Neural progenitor cell (in vitro differentiated cells): ENCODE results near the gene PPARG. TPM values are rescaled to one million over a fixed set of nuclear protein-coding genes. Genes with fewer than 3 reads are reported as not detected.
A peak's percentile ranks its signal among the peaks of the same experiment; 100 is the strongest.
"Not testable (repeated sequence)": the region's sequence is repeated elsewhere in the genome, so short reads cannot be mapped to it uniquely, and the experiment has no call there.

Experiments
- DNase-seq: peaks from one replicate; pipeline ENCODE4 v3.0.0-alpha.2; 2016; ENCODE audit warnings: low spot score
- H2AFZ ChIP-seq: fragments of 200-600 bp; sonication (generic); replicated peaks from 2 replicates; pipeline ENCODE4 v1.6.1; 2016; ENCODE audit warnings: antibody characterized with exemption
- H3F3A ChIP-seq: fragments of 200-600 bp; sonication (generic); 2 replicates; pipeline ENCODE4 v1.6.1; 2016; ENCODE audit warnings: antibody characterized with exemption, low read depth
- H3K27ac ChIP-seq: fragments of 200-600 bp; sonication (generic); 2 replicates; pipeline ENCODE4 v1.5.1; 2016; ENCODE audit warnings: mild to moderate bottlenecking
- H3K27me3 ChIP-seq: fragments of 200-600 bp; sonication (generic); 2 replicates; pipeline ENCODE4 v1.6.1; 2016; ENCODE audit warnings: mild to moderate bottlenecking, moderate library complexity
- H3K36me3 ChIP-seq: fragments of 200-600 bp; sonication (generic); 2 replicates; pipeline ENCODE4 v1.5.1; 2016
- H3K4me1 ChIP-seq: fragments of 200-600 bp; sonication (generic); 2 replicates; pipeline ENCODE4 v1.6.1; 2016; ENCODE audit warnings: mixed run types
- H3K4me2 ChIP-seq: fragments of 200-600 bp; sonication (generic); 2 replicates; pipeline ENCODE4 v1.6.1; 2016
- H3K4me3 ChIP-seq: fragments of 200-600 bp; sonication (generic); 2 replicates; pipeline ENCODE4 v1.5.1; 2016
- H3K79me2 ChIP-seq: fragments of 200-600 bp; sonication (generic); 2 replicates; pipeline ENCODE4 v1.6.1; 2016; ENCODE audit warnings: low read depth
- H3K9ac ChIP-seq: fragments of 200-600 bp; sonication (generic); 2 replicates; pipeline ENCODE4 v1.6.1; 2016
- H3K9me3 ChIP-seq: fragments of 200-600 bp; sonication (generic); 2 replicates; pipeline ENCODE4 v1.5.1; 2016; ENCODE audit warnings: low read depth
- H4K20me1 ChIP-seq: fragments of 200-600 bp; sonication (generic); 2 replicates; pipeline ENCODE4 v1.6.1; 2016; ENCODE audit warnings: low read depth
- H3K27ac Mint-ChIP-seq: 3 replicates; pipeline ENCODE4 v1.8.0; 2021; ENCODE audit warnings: mixed read lengths
- H3K27me3 Mint-ChIP-seq: 2 replicates; pipeline ENCODE4 v1.8.0; 2022; ENCODE audit warnings: low read depth, mild to moderate bottlenecking, inconsistent platforms, moderate library complexity, mixed read lengths; ENCODE audit not compliant: insufficient read depth
- H3K36me3 Mint-ChIP-seq: 3 replicates; pipeline ENCODE4 v1.8.0; 2021; ENCODE audit warnings: mixed read lengths
- H3K4me1 Mint-ChIP-seq: 3 replicates; pipeline ENCODE4 v1.8.0; 2021; ENCODE audit warnings: mixed read lengths
- H3K4me3 Mint-ChIP-seq: 3 replicates; pipeline ENCODE4 v1.8.0; 2021; ENCODE audit warnings: mild to moderate bottlenecking, moderate library complexity, mixed read lengths
- H3K9me3 Mint-ChIP-seq: 3 replicates; pipeline ENCODE4 v1.8.0; 2020; ENCODE audit warnings: mixed read lengths
- CTCF ChIP-seq: fragments of 200-600 bp; sonication (generic); IDR thresholded peaks from 2 replicates; pipeline ENCODE4 v1.5.1; 2017; ENCODE audit warnings: antibody characterized with exemption, mild to moderate bottlenecking
- EZH2 ChIP-seq: fragments of 200-600 bp; sonication (generic); IDR thresholded peaks from 2 replicates; pipeline ENCODE4 v1.6.1; 2017; ENCODE audit warnings: antibody characterized with exemption, mild to moderate bottlenecking, moderate library complexity
- EZH2phosphoT487 ChIP-seq: fragments of 200-600 bp; sonication (generic); IDR thresholded peaks from 2 replicates; pipeline ENCODE4 v1.6.1; 2017; ENCODE audit warnings: antibody characterized with exemption
- total RNA-seq: library from RNA; depleted of rRNA; stranded (reverse); fragments of >200 nt; gene quantifications from 2 replicates; pipeline ENCODE4 v1.2.3, GENCODE V29; 2015; ENCODE audit warnings: low replicate concordance

Gene PPARG
- total RNA-seq, 1 donor from 2014 or later = not detected

GRCh38 chr3:12476238-12476897, 187.5 kb downstream of the PPARG start:
- Histone ChIP-seq H3K9me3 (no peaks in the 10 kb centered on the region), H3K4me1 (no peaks in the 10 kb centered on the region), H3K36me3 (no peaks in the 10 kb centered on the region), H2AFZ (no peak overlapping the region), H4K20me1 (no peaks in the 10 kb centered on the region), H3K27ac (no peak overlapping the region), H3K27me3 (no peaks in the 10 kb centered on the region), H3F3A (no peaks in the 10 kb centered on the region), H3K4me2 (no peak overlapping the region), H3K4me3 (no peak overlapping the region), H3K79me2 (no peaks in the 10 kb centered on the region), H3K9ac (no peak overlapping the region)
- H3K9me3 Mint-ChIP-seq = no peaks in the 10 kb centered on the region
- peaks cover 3% of the 10 kb centered on the region for H3K27me3 Mint-ChIP-seq
- no peak overlapping the region for H3K27ac Mint-ChIP-seq
- H3K4me1 Mint-ChIP-seq = no peaks in the 10 kb centered on the region
- no peak overlapping the region for H3K4me3 Mint-ChIP-seq
- H3K36me3 Mint-ChIP-seq = no peaks in the 10 kb centered on the region
- no peak for DNase-seq
- no peak for TF ChIP-seq EZH2
- TF ChIP-seq CTCF = no peak
- no peak for TF ChIP-seq EZH2phosphoT487

GRCh38 chr3:12477256-12477655, 188.4 kb downstream of the PPARG start:
- no peaks in the 10 kb centered on the region for H3F3A ChIP-seq
- no peak overlapping the region for H3K27ac Mint-ChIP-seq
- H2AFZ ChIP-seq = no peak overlapping the region
- no peaks in the 10 kb centered on the region for H3K27me3 ChIP-seq
- no peak overlapping the region for H3K4me3 ChIP-seq
- H3K27ac ChIP-seq = no peak overlapping the region
- no peaks in the 10 kb centered on the region for H3K36me3 ChIP-seq
- no peaks in the 10 kb centered on the region for H3K4me1 ChIP-seq
- no peaks in the 10 kb centered on the region for H4K20me1 ChIP-seq
- H3K4me1 Mint-ChIP-seq = no peaks in the 10 kb centered on the region
- peaks cover 3% of the 10 kb centered on the region for H3K27me3 Mint-ChIP-seq
- H3K9me3 Mint-ChIP-seq = no peaks in the 10 kb centered on the region
- no peak overlapping the region for H3K9ac ChIP-seq
- H3K9me3 ChIP-seq = no peaks in the 10 kb centered on the region
- H3K36me3 Mint-ChIP-seq = no peaks in the 10 kb centered on the region
- no peak for DNase-seq
- H3K4me3 Mint-ChIP-seq = no peak overlapping the region
- no peaks in the 10 kb centered on the region for H3K79me2 ChIP-seq
- no peak overlapping the region for H3K4me2 ChIP-seq
- TF ChIP-seq CTCF = no peak

GRCh38 chr3:12478326-12478725, 189.5 kb downstream of the PPARG start:
- Mint-ChIP-seq H3K9me3 (no peaks in the 10 kb centered on the region), H3K4me3 (no peak overlapping the region)

GRCh38 chr3:12479198-12479597, 190.3 kb downstream of the PPARG start:
- not testable (repeated sequence) for H3F3A ChIP-seq, H3K4me1 ChIP-seq, H3K4me2 ChIP-seq, H3K27me3 Mint-ChIP-seq, H3K27me3 ChIP-seq, DNase-seq, H3K9ac ChIP-seq, H3K27ac ChIP-seq, H3K4me3 ChIP-seq, H3K79me2 ChIP-seq, H3K4me3 Mint-ChIP-seq, H3K36me3 Mint-ChIP-seq, H4K20me1 ChIP-seq, H3K4me1 Mint-ChIP-seq, H3K9me3 ChIP-seq, H3K27ac Mint-ChIP-seq, H3K36me3 ChIP-seq, H3K9me3 Mint-ChIP-seq
- H2AFZ ChIP-seq = peak overlapping the region; percentile 78

More at GRCh38 chr3:12478326-12478725, 189.5 kb downstream of the PPARG start:
- TF ChIP-seq EZH2phosphoT487 (no peak), CTCF (no peak), EZH2 (no peak)
- Histone ChIP-seq H3K4me1 (no peaks in the 10 kb centered on the region), H3K4me2 (no peak overlapping the region), H3K9me3 (no peaks in the 10 kb centered on the region), H4K20me1 (no peaks in the 10 kb centered on the region), H3K9ac (no peak overlapping the region), H3K36me3 (no peaks in the 10 kb centered on the region), H3K27ac (no peak overlapping the region), H3K27me3 (no peaks in the 10 kb centered on the region), H3F3A (no peaks in the 10 kb centered on the region), H3K79me2 (no peaks in the 10 kb centered on the region), H2AFZ (no peak overlapping the region), H3K4me3 (no peak overlapping the region)
- Mint-ChIP-seq H3K27ac (no peak overlapping the region), H3K27me3 (peaks cover 6% of the 10 kb centered on the region), H3K4me1 (peaks cover 2% of the 10 kb centered on the region), H3K36me3 (no peaks in the 10 kb centered on the region)
- DNase-seq = no peak
